Stimulated activated CD4-positive, alpha-beta T cell treated with anti-CD3 and anti-CD28 coated beads, Interleukin-2, amount 100 ng/mL, for 24 hours (primary cell): ENCODE measurements around the gene AKT1.
"Not testable (repeated sequence)": the region's sequence is repeated elsewhere in the genome, so short reads cannot be mapped to it uniquely, and the experiment has no call there.

Source experiments
- DNase-seq, 2 donors: peaks; one replicate each; pipeline ENCODE4 v3.0.0-alpha.2; 2020

AKT1 gene

GRCh38 chr14:104817930-104818713, 22.6 kb upstream of the AKT1 start:
- no peak for DNase-seq

GRCh38 chr14:104816616-104816884, 21.0 kb upstream of the AKT1 start:
- no peak for DNase-seq

DNA sequence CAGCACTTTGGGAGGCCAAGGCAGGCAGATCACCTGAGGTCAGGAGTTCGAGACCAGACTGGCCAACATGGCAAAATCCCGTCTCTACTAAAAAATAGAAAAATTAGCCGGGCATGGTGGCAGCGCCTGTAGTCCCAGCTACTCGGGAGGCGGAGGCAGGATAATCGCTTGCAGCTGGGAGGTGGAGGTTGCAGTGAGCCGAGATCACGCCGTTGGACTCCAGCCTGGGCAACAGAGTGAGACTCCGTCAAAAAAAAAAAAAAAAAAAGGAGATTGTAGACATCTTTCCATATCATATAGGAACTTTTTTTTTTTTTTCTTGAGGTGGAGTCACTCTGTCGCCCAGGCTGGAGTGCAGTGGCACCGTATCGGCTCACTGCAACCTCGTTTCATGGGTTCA, 19.2 kb upstream of the AKT1 start:
- not testable (repeated sequence) for DNase-seq

DNA sequence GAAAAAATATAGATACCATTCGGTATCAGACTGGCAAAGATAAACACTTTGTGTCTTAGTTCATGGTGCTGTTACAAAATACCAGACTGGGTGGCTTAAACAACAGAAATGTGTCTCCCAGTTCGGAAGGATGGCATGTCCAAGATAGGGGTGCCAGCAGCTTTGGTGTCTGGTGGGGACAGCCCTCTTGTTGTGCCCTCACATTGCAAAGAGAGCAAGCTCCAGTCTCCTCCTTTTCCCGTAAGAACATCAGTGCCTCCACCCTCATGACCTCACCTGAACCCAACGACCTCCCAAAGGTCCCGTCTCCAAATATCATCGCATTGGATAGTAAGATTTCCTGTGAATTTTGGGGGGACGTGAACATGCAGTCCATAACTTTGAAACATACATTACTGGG, 17.7 kb upstream of the AKT1 start:
- no peak for DNase-seq

GRCh38 chr14:104810316-104810715, 14.8 kb upstream of the AKT1 start:
- DNase-seq: no peak

GRCh38 chr14:104808456-104808855, 12.9 kb upstream of the AKT1 start:
- DNase-seq: no peak

DNA sequence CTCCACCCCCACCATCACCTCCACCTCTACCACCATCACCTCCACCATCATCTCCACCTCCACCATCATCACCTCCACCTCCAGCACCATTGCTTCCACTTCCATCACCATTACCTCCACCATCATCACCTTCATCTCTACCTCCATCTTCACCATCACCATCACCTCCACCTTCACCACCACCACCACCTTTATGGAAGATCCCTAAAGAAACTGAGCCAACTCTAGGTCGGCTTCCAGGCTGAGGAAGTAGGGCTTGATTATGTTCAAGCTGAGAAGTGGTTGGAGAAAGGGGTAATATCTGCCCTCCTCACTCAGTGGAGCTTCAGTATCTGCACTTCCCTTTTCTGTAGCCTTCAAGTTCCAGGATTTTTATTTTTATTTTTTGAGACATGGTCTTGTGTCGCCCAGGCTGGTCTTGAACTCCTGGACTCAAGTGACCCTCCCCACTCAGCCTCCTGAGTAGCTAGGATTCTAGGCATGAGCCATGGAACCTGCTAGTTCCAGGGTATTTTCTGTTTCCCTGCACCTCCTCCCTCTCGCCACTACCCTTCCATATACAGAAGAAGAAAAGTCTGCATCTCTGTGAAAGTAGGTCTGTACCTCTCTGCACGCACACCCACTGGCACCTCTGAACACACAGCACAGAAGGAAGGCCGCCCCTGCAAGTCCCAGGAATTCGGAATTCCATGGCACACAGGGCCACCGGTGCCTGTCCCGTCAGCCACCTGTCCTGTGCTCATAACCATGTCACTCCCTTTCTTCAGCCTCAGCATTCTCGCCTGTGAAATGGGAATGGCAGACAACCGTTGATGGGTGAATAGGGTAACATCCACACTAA, 11.3 kb upstream of the AKT1 start:
- no peak for DNase-seq

- no peak for DNase-seq
These were observed 10.5 kb upstream of the AKT1 start for GRCh38 chr14:104805941-104806624.

DNA sequence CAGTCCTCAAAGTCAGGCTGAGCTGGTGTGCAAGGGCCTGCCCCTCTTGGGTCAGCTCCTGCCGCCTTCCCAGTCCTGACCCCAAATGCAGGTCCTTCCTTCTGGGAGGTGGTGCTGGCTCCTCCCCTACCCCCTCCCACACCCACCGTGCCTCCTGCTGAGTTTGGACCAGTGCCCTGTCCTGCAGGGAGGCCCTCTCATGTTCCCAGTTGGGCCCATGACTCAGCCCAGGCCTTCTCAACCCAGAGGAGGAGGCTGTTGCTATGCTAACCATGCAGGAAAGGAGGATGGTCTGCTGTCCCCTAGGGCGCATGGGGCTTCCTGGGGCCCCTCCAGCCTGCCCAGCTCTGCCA, 9.8 kb upstream of the AKT1 start:
- no peak for DNase-seq

DNA sequence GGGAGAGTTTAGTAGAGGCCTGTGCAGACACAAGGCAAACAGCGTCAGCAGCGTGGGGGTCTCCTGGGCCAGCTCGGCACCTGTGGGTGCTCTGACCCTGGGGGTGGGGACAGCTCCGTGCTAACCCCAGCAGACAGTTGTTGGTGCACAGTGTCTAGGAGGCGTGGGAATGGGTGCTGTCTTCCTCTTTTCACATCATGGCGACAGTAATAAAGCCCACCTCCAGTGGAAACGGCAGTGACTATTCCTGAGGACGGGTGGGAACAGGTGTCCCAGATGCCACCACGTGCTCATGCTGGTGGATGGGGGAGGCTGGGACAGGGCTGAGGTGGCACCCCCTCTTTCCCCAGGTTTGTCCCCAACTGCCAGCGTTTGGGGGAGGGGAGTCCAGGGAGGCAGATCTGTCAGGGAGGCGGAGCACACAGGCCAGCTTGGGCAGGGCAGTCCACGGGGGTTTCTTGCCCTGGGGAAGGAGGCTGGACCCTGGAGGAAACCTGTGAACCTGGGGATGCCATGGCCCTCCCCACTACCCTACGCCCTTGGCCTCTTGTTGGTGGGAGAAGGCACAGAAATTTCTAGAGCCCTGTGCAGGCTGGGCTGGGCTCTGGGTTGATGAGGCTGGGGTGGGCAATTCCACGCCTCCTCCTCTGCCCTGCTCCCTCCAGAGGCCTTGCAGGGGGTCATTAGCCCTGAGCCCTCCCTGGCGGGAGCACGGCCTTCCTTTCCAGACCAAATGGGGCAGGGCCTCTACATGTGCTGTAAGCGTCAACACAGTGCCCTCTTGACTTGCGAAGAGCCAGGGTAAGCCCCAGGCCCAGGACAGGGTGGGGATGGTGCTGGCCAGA, 9.2 kb upstream of the AKT1 start:
- DNase-seq: no peak

DNA sequence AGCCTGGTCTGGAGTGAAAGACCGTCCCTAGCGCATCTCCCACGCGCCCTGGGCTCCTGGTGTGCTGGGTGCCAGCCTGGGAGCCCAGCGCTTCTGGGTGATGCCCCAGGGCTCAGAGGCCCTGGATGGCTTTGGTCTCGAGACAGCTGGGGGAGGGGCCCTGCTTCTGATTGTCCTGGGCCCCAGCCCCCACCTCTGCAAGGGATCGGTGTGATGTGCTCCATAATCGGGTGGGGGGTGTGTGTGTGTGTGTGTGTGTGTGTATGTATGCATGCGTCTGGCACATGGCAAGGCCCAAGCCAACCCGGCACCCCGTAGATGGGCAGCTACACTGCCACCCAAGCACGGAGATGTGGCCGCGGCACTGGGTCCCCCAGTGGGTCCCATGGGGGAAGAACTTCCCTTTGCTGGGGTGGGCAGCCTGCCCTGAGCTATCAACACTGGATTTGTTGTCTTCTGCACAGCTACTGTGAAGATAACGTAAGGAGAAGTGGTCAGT, 8.4 kb upstream of the AKT1 start:
- DNase-seq: no peak

DNA sequence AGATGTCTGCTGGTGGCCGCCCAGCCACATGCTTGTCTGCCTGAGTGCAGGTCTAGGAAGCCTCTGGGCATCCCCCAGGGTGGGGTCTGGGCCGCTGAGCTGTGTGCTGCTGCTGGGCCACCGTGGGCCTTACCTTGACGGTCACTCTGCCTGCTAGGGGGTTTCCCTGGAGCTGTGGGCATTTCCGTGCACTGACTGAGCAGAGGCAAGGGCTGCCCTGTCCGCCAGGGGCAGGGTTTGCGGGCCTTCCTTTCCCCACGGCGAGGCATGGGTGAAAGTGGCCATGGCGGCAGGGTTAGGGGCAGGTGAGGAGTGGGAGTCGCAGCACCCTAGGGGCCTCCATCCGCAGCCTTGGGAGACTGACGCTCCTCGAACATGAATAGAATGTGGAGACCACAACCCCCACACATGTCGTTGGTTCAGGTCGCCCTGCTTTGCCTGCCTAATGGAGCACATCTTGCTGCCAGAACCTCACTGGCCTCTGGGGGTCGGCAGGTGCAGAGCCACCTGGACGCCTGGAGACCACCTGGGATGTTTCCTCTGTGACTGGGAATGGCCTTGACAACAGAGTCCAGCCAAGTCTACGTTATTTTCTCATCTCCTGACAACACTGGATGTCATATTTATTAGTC, 7.8 kb upstream of the AKT1 start:
- no peak for DNase-seq

GRCh38 chr14:104802394-104803184, 7.0 kb upstream of the AKT1 start:
- no peak for DNase-seq

DNA sequence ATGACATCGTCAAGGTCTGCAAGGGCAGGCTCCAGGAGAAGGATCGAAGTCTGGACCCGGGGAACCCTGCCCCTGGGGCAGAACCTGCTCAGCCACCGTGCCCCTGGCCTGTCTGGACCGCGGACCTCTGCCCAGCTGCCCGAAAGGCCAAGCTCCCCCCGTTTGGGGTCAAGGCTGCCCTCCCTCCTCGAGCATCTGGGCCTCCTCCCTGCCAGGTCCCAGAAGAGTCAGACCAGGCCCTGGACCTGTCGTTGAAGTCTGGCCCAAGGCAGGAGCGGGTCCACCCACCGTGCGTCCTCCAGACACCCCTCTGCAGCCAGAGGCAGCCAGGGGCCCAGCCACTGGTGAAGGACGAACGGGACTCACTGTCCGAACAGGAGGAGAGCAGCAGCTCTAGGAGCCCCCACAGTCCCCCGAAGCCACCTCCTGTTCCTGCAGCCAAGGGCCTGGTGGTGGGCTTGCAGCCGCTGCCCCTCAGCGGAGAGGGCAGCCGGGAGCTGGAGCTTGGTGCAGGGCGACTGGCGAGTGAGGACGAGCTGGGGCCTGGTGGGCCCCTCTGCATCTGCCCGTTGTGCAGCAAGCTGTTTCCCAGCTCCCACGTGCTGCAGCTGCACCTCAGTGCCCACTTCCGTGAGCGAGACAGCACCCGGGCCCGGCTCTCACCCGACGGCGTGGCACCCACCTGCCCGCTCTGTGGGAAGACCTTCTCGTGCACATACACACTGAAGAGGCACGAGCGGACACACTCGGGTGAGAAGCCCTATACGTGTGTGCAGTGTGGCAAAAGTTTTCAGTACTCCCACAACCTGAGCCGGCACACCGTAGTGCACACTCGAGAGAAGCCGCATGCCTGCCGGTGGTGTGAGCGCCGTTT, 6.2 kb upstream of the AKT1 start:
- DNase-seq: no peak

GRCh38 chr14:104800771-104801519, 5.4 kb upstream of the AKT1 start, which contains the start of gene ZBTB42:
TSS of gene ZBTB42 (plus strand) at chr14:104801101. CDS start at chr14:104801198, 97 bp downstream.
- DNase-seq: peak; percentile 67 to 77

DNA sequence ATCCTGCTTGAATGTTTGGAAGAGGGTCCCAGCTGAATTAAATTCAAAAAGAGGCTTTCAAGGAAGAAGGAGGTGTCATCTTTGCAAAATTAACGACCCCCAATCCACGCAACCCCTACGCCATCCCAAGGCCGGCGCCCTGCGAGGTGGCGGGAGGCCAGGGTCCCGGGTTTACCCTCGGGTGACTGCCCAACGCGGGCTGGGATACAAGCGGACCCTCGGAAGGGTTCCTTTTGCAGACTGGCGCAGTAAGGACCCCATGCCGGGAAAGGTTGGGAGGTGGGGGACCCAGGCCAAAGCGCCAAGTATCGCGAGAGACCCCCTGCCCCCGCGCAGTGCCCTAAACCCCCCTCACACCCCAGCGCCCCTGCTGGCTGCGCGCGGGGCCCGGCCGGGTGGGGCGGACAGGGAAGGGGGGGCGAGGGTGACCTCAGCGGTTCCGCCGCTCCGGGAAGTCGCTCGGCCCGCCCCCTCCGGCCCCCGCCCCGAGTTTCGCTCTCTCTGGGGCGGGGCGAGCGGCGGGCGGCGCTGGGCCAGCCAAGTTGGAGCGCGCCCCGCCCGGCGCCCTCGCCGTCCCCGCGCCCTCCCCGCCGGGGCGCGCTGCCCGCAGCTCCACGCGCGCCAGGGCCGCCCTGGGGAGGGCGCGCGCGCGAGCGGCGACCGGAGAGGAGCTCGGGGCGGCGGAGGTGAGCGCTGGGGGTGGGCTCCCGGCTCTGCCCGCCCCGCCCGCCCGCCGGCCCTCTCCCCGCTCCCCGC, 4.6 kb upstream of the AKT1 start:
- peak; percentile 80 to 85 for DNase-seq

DNA sequence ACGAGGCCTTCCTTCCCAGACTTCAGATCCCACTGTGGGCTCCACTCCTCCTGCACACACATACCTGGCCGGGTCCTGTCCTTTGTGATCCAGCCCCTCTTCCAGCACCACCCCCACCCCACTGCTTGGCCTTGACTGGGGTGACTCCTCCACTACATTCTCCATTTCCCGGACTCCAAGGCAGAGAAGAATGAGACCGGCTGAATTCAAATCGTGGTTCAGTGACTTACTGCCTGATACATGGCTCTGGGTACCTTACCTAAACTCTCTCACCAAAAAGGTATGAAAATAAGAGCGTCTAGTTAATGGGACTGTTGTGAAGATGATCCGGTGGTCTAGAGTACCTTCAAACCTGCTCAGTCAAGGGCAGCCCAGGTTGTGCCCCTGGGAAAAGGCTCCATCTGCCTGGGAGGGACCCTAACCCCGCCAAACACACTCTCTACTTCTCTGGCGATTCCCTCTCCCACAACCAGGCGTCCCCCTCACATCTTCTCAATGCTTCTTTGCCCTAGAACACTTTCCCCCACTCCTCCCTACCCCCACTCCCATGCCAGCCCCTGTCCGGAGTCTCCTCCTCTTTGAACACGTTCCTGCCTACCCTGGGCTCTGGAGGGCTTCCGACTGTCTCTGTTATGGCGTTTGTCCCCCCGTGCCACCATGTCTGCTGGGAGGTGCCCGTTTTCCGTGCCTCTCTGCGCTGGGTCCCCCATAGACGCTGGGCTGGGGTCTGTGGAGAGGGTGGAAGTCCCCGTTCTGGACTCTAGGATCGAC, 3.9 kb upstream of the AKT1 start:
- DNase-seq: no peak
